Nephron progenitor cell (in vitro differentiated cells): Measurements from ENCODE around the gene PPM1L.
A peak's percentile ranks its signal among the peaks of the same experiment; 100 is the strongest.

Experiments used
- DNase-seq: peaks from one replicate; pipeline ENCODE4 v3.0.0; 2021
- H3K27ac Mint-ChIP-seq: 2 replicates; pipeline ENCODE4 v1.8.0; 2021; ENCODE audit warnings: mild to moderate bottlenecking, moderate library complexity, mixed read lengths
- H3K27me3 Mint-ChIP-seq: 2 replicates; pipeline ENCODE4 v1.8.0; 2021; ENCODE audit warnings: mild to moderate bottlenecking, low read depth, mixed read lengths; ENCODE audit not compliant: poor library complexity
- H3K36me3 Mint-ChIP-seq: 2 replicates; pipeline ENCODE4 v1.8.0; 2021; ENCODE audit warnings: low read depth, mixed read lengths
- H3K4me1 Mint-ChIP-seq: 2 replicates; pipeline ENCODE4 v1.8.0; 2021; ENCODE audit warnings: mixed read lengths
- H3K4me3 Mint-ChIP-seq: 2 replicates; pipeline ENCODE4 v1.8.0; 2021; ENCODE audit warnings: mild to moderate bottlenecking, moderate library complexity, mixed read lengths
- H3K9me3 Mint-ChIP-seq: 2 replicates; pipeline ENCODE4 v1.8.0; 2021; ENCODE audit warnings: mild to moderate bottlenecking, moderate library complexity, mixed read lengths
- CTCF ChIP-seq: fragments of 200-600 bp; sonication (generic); IDR thresholded peaks from 2 replicates; pipeline ENCODE4 v1.5.0; 2021; ENCODE audit warnings: antibody characterized with exemption

PPM1L gene

GRCh38 chr3:160801386-160802118 lies 45.5 kb downstream of the PPM1L start:
- no peak for DNase-seq
- Mint-ChIP-seq H3K4me3 (no peak overlapping the region), H3K9me3 (no peaks in the 10 kb centered on the region), H3K27ac (no peak overlapping the region), H3K4me1 (peaks cover 31% of the 10 kb centered on the region), H3K36me3 (no peaks in the 10 kb centered on the region), H3K27me3 (no peaks in the 10 kb centered on the region)
- no peak for TF ChIP-seq CTCF

DNA sequence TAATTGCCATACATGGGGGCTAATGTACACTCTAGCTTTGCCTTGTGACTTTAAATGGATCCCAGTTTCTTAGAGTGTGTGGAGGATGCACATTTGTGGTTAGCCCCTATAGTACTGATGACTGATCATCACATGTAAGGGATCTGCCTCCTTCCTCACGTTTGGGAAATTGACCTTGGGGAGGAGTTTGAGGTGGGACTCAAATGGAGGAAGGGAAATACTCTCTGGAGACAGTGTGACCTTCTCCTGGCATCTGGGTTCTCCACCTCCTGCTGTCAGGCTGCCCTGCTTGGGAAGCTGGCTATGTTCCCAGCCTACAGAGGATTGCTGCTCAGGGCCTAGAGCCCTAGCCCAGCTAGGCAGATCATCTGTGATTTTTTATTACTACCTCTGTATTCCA lies 48.7 kb downstream of the PPM1L start:
- no peak for TF ChIP-seq CTCF
- Mint-ChIP-seq H3K36me3 (no peaks in the 10 kb centered on the region), H3K27ac (no peak overlapping the region), H3K27me3 (no peaks in the 10 kb centered on the region), H3K4me3 (no peak overlapping the region), H3K4me1 (peaks cover 37% of the 10 kb centered on the region), H3K9me3 (no peaks in the 10 kb centered on the region)
- no peak for DNase-seq

DNA sequence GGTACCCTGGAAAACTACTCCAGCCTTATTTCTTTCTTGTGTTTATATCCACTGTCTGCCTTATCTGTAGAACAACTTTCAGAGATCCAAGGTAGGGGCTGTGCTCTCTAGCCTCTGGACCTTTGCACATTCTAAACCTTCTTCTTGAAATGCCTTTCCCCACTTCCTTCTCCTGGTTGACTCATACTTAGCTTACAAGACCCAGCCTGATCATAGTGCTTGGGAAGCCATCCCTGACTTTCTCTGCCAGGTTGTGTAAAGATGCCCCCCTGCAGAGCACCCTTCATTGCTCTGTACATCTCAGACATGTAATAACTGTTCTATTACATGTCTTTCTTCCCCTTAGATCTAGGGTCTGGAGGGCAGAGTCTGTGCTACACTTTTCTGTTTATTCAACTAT lies 50.1 kb downstream of the PPM1L start:
- TF ChIP-seq CTCF = no peak
- Mint-ChIP-seq H3K4me1 (peaks cover 37% of the 10 kb centered on the region), H3K9me3 (no peaks in the 10 kb centered on the region), H3K36me3 (no peaks in the 10 kb centered on the region), H3K27ac (no peak overlapping the region), H3K4me3 (no peak overlapping the region), H3K27me3 (no peaks in the 10 kb centered on the region)
- no peak for DNase-seq

- Mint-ChIP-seq H3K9me3 (no peaks in the 10 kb centered on the region), H3K27ac (peak overlapping the region; percentile 9), H3K36me3 (no peaks in the 10 kb centered on the region), H3K27me3 (no peaks in the 10 kb centered on the region), H3K4me1 (peaks cover 35% of the 10 kb centered on the region), H3K4me3 (no peak overlapping the region)
- DNase-seq = no peak
- TF ChIP-seq CTCF = no peak
Measured at GRCh38 chr3:160806686-160807085, 50.7 kb downstream of the PPM1L start.

- peak overlapping the region; percentile 28 for H3K27ac Mint-ChIP-seq
- H3K4me1 Mint-ChIP-seq = peaks cover 22% of the 10 kb centered on the region
- no peak for DNase-seq
- H3K36me3 Mint-ChIP-seq = no peaks in the 10 kb centered on the region
- no peaks in the 10 kb centered on the region for H3K27me3 Mint-ChIP-seq
- no peak overlapping the region for H3K4me3 Mint-ChIP-seq
- TF ChIP-seq CTCF = no peak
- no peaks in the 10 kb centered on the region for H3K9me3 Mint-ChIP-seq
Measured at GRCh38 chr3:160808838-160809237, 52.8 kb downstream of the PPM1L start.

DNA sequence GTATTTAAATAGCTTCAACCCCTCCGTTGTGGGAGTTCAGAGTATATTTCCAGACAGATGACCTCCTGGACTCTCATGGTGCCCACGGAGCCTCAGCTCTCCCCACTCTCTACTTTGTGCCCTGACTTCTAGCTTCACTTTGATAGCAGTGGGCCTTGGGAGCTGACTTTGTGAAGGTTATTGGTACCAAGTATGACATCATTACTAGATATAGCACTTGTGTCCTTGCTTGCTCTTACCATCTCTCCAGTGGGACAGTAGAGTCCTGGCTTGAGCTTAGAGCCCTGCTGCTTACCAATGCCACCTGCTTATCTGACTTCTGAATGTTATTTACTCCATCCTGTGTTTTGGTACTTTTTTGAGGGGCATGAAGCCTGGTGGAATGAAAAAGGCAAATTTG lies 53.4 kb downstream of the PPM1L start:
- no peak for DNase-seq
- Mint-ChIP-seq H3K36me3 (no peaks in the 10 kb centered on the region), H3K4me3 (no peak overlapping the region), H3K4me1 (peaks cover 22% of the 10 kb centered on the region), H3K27me3 (no peaks in the 10 kb centered on the region), H3K27ac (peak overlapping the region; percentile 21), H3K9me3 (no peaks in the 10 kb centered on the region)
- no peak for TF ChIP-seq CTCF
